Uterus (tissue), 4 donors: Measurements from ENCODE around the gene GZF1. TPM values are rescaled to one million over a fixed set of nuclear protein-coding genes. Genes with fewer than 3 reads are reported as not detected.

ENCODE experiments used
- DNase-seq, 2 donors: peaks; one replicate each; pipeline ENCODE4 v3.0.0-alpha.2; 2019 to 2020
- H3K27ac ChIP-seq, 2 donors: fragments of 200-600 bp; sonication (generic); 1 replicate in 1 of 2; 2 replicates in 1 of 2; pipeline ENCODE4 v1.5.1; 2016 to 2018
- H3K27me3 ChIP-seq, 2 donors: fragments of 200-600 bp; sonication (generic); one replicate each; pipeline ENCODE4 v1.5.1; 2018 to 2019; ENCODE audit warnings: control low read depth in 1 of 2
- H3K36me3 ChIP-seq, 2 donors: fragments of 200-600 bp; sonication (generic); one replicate each; pipeline ENCODE4 v1.5.1; 2019; ENCODE audit warnings: control low read depth in 1 of 2
- H3K4me1 ChIP-seq, 2 donors: fragments of 200-600 bp; sonication (generic); one replicate each; pipeline ENCODE4 v1.5.1; 2018 to 2019; ENCODE audit warnings: control low read depth in 1 of 2
- H3K4me3 ChIP-seq, 2 donors: fragments of 200-600 bp; sonication (generic); 1 replicate in 1 of 2; 2 replicates in 1 of 2; pipeline ENCODE4 v1.5.1; 2018 to 2019; ENCODE audit warnings: mild to moderate bottlenecking in 1 of 2
- H3K9me3 ChIP-seq, 2 donors: fragments of 200-600 bp; sonication (generic); one replicate each; pipeline ENCODE4 v1.5.1; 2019; ENCODE audit warnings: control low read depth in 1 of 2
- POLR2A ChIP-seq, 2 donors: fragments of 450-650 bp; IDR thresholded peaks; one replicate each; pipeline ENCODE4 v1.6.1; 2016; ENCODE audit warnings: antibody characterized with exemption in 2 of 2, mild to moderate bottlenecking in 1 of 2, moderate library complexity in 1 of 2
- intact Hi-C: fragments of 100-400 bp; cut with DNase I; formaldehyde crosslinking; loops from one replicate; pipeline ENCODE4 v1.15.1; 2023; ENCODE audit warnings: low total_unique reads
- total RNA-seq, 4 donors: library from RNA; depleted of rRNA in 3 of 4; stranded (reverse); fragments of >200 nt in 3 of 4; gene quantifications; one replicate each; pipeline versions ENCODE4 v1.1.0 to v1.2.4, GENCODE V29; 2014 to 2023
- TF ChIP-seq, protein P1 (sequence below), 4 experiments: fragments of 200-600 bp in 2 of 4; fragments of 450-650 bp in 2 of 4; sonication (generic) in 2 of 4; IDR thresholded peaks; one replicate each; pipeline ENCODE4 v1.5.1; 2016 to 2019; ENCODE audit warnings: antibody characterized with exemption in 4 of 4, mild to moderate bottlenecking in 2 of 4, moderate library complexity in 1 of 4
- donor health status: DM: yes; HTN: yes; CAD: no.

The GZF1 gene
- total RNA-seq, 4 donors from 2014 or later: 5.9 to 24.5 (median 17.6) TPM

DNA sequence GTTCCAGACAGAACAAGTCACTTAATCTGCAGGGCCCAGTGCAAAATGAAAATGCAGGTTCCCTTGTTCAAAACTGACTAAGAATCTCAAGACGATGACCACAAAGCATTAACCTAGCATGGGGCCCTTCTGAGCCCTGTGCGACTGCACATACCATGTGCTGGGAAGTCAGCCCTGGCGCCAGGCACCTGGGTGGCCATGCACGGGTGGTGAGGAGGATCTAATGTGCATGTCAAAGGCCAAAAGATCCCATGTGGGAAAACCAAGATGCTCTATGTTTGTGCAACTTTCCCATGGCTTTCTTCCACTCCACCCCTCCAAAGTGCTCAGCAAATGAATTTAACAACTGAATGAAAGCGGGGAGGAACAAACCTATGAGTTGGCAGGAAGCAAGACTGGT is 44.9 kb upstream of the GZF1 start:
- Histone ChIP-seq H3K27me3 (no peaks in the 10 kb centered on the region), H3K4me1 (no peaks in the 10 kb centered on the region), H3K27ac (no peak overlapping the region), H3K4me3 (no peak overlapping the region), H3K9me3 (no peaks in the 10 kb centered on the region), H3K36me3 (no peaks in the 10 kb centered on the region)
- no peak for TF ChIP-seq POLR2A (IDR thresholded peaks at IDR 0.05)
- TF ChIP-seq, protein P1, sequence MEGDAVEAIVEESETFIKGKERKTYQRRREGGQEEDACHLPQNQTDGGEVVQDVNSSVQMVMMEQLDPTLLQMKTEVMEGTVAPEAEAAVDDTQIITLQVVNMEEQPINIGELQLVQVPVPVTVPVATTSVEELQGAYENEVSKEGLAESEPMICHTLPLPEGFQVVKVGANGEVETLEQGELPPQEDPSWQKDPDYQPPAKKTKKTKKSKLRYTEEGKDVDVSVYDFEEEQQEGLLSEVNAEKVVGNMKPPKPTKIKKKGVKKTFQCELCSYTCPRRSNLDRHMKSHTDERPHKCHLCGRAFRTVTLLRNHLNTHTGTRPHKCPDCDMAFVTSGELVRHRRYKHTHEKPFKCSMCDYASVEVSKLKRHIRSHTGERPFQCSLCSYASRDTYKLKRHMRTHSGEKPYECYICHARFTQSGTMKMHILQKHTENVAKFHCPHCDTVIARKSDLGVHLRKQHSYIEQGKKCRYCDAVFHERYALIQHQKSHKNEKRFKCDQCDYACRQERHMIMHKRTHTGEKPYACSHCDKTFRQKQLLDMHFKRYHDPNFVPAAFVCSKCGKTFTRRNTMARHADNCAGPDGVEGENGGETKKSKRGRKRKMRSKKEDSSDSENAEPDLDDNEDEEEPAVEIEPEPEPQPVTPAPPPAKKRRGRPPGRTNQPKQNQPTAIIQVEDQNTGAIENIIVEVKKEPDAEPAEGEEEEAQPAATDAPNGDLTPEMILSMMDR (IDR thresholded peaks at IDR 0.05): no peak
- intact Hi-C loops: no loop called here
- no peak for DNase-seq

DNA sequence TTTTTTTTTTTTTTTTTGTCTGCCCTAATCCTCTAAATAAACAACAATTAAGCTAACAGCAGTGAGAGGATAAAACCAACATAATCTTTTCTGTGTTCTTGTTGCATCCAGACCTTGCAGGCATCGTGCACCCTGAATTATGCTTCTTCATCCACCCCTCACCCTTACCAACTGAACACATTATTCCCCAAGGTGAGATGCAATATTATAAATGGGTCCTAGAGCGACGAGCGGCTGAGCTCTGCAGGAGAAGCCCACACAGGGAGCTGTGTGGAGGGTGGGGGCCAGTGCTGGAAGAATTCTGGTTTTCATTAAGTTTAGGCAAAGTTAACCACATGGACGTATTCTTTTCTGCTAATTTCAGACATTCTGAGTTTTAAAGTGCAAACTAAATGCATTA is 43.6 kb upstream of the GZF1 start:
- H3K4me3 ChIP-seq: no peak overlapping the region
- no peak for TF ChIP-seq POLR2A (IDR thresholded peaks at IDR 0.05)
- TF ChIP-seq, protein P1 (IDR thresholded peaks at IDR 0.05): no peak
- intact Hi-C loops: no loop called here
- H3K36me3 ChIP-seq: no peaks in the 10 kb centered on the region
- H3K27ac ChIP-seq: no peak overlapping the region
- no peaks in the 10 kb centered on the region for H3K27me3 ChIP-seq
- H3K9me3 ChIP-seq: no peaks in the 10 kb centered on the region
- DNase-seq: no peak
- no peaks in the 10 kb centered on the region for H3K4me1 ChIP-seq

- H3K27ac ChIP-seq: no peak overlapping the region
- intact Hi-C loops: no loop called here
- no peaks in the 10 kb centered on the region for H3K36me3 ChIP-seq
- H3K27me3 ChIP-seq: no peaks in the 10 kb centered on the region
- no peak overlapping the region for H3K4me3 ChIP-seq
- no peak for DNase-seq
- TF ChIP-seq POLR2A (IDR thresholded peaks at IDR 0.05): no peak
- TF ChIP-seq, protein P1 (IDR thresholded peaks at IDR 0.05): no peak
- no peaks in the 10 kb centered on the region for H3K9me3 ChIP-seq
- no peaks in the 10 kb centered on the region for H3K4me1 ChIP-seq
Measured at GRCh38 chr20:23320317-23320716, 41.7 kb upstream of the GZF1 start.

DNA sequence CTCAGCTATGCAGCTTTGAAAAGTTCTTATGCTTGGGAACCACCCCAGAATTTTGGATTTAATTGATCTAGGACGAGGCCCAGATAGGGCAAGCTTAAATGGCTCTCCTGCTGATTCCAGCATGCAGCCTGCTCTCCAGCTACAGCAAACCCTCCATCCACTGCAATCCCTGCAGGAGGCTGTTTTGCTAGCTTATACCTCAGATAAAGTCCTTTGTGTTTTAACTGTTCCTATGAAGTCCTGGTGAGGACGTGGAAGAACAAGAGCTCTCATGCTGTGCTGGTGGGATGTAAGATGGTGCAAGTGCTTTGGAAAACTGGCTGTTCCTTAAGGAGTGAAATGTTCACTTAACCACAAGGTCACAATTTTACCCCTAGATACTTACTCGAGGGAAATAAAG is 36.9 kb upstream of the GZF1 start:
- no peak for DNase-seq
- Histone ChIP-seq H3K4me1 (no peaks in the 10 kb centered on the region), H3K27ac (no peak overlapping the region), H3K4me3 (no peak overlapping the region), H3K9me3 (no peaks in the 10 kb centered on the region), H3K27me3 (no peaks in the 10 kb centered on the region), H3K36me3 (no peaks in the 10 kb centered on the region)
- intact Hi-C loops: no loop called here
- TF ChIP-seq, protein P1 (IDR thresholded peaks at IDR 0.05): no peak
- no peak for TF ChIP-seq POLR2A (IDR thresholded peaks at IDR 0.05)

- no peak for TF ChIP-seq POLR2A (IDR thresholded peaks at IDR 0.05)
- TF ChIP-seq, protein P1 (IDR thresholded peaks at IDR 0.05): no peak
- Histone ChIP-seq H3K27ac (no peak overlapping the region), H3K27me3 (no peaks in the 10 kb centered on the region), H3K4me1 (no peaks in the 10 kb centered on the region), H3K36me3 (no peaks in the 10 kb centered on the region), H3K4me3 (no peak overlapping the region), H3K9me3 (no peaks in the 10 kb centered on the region)
- intact Hi-C loops: no loop called here
- no peak for DNase-seq
Measured at GRCh38 chr20:23326774-23327173, 35.2 kb upstream of the GZF1 start.
